GM23338 (cell line): ENCODE measurements around the gene PIBF1. TPM values are rescaled to one million over a fixed set of nuclear protein-coding genes. Genes with fewer than 3 reads are reported as not detected.
"Not testable (repeated sequence)": the region's sequence is repeated elsewhere in the genome, so short reads cannot be mapped to it uniquely, and the experiment has no call there.

Experiments used
- ATAC-seq: fragments of 200-7000 bp; cut with Tn5 transposase; 3 replicates; pipeline ENCODE4 v1.9.1; 2020
- DNase-seq: peaks from one replicate; pipeline ENCODE4 v3.0.0-alpha.2; 2015; ENCODE audit warnings: low spot score
- H2AFZ ChIP-seq: fragments of 200-600 bp; sonication (generic); 2 replicates; pipeline ENCODE4 v1.8.0; 2016; ENCODE audit warnings: antibody characterized with exemption, mild to moderate bottlenecking, moderate library complexity
- H3F3A ChIP-seq: fragments of 200-600 bp; sonication (generic); replicated peaks from 2 replicates; pipeline ENCODE4 v1.8.0; 2017; ENCODE audit warnings: antibody characterized with exemption, mixed run types, low read depth
- H3K27ac ChIP-seq: fragments of 200-600 bp; sonication (generic); 2 replicates; pipeline ENCODE4 v1.6.1; 2016; ENCODE audit warnings: low read depth
- H3K27me3 ChIP-seq: fragments of 200-600 bp; sonication (generic); 2 replicates; pipeline ENCODE4 v1.8.0; 2016; ENCODE audit warnings: mild to moderate bottlenecking, mixed run types, moderate library complexity; ENCODE audit not compliant: insufficient read depth
- H3K36me3 ChIP-seq: fragments of 200-600 bp; sonication (generic); 2 replicates; pipeline ENCODE4 v1.8.0; 2016; ENCODE audit warnings: mild to moderate bottlenecking; ENCODE audit not compliant: insufficient read depth
- H3K4me1 ChIP-seq: fragments of 200-600 bp; sonication (generic); 2 replicates; pipeline ENCODE4 v1.8.0; 2016; ENCODE audit warnings: mild to moderate bottlenecking, moderate library complexity; ENCODE audit not compliant: insufficient read depth
- H3K4me2 ChIP-seq: fragments of 200-600 bp; sonication (generic); 2 replicates; pipeline ENCODE4 v1.7.1; 2017; ENCODE audit warnings: mixed run types
- H3K4me3 ChIP-seq: fragments of 200-600 bp; sonication (generic); 2 replicates; pipeline ENCODE4 v1.6.1; 2016; ENCODE audit warnings: mixed run types
- H3K79me2 ChIP-seq: fragments of 200-600 bp; sonication (generic); replicated peaks from 2 replicates; pipeline ENCODE4 v1.8.0; 2017; ENCODE audit warnings: mild to moderate bottlenecking; ENCODE audit not compliant: insufficient read depth
- H3K9me2 ChIP-seq: fragments of 200-600 bp; sonication (generic); 2 replicates; pipeline ENCODE4 v1.8.0; 2017; ENCODE audit not compliant: insufficient read depth
- H4K20me1 ChIP-seq: fragments of 200-600 bp; sonication (generic); replicated peaks from 2 replicates; pipeline ENCODE4 v1.8.0; 2017; ENCODE audit warnings: mild to moderate bottlenecking; ENCODE audit not compliant: insufficient read depth
- H3K27ac Mint-ChIP-seq: 2 replicates; pipeline ENCODE4 v1.8.0; 2020; ENCODE audit warnings: inconsistent platforms, mild to moderate bottlenecking, moderate library complexity, mixed read lengths
- H3K27me3 Mint-ChIP-seq: 3 replicates; pipeline ENCODE4 v1.8.0; 2022; ENCODE audit warnings: low read depth, mild to moderate bottlenecking, moderate library complexity, mixed read lengths, inconsistent platforms; ENCODE audit not compliant: insufficient read depth, poor library complexity
- H3K36me3 Mint-ChIP-seq: 3 replicates; pipeline ENCODE4 v1.8.0; 2021; ENCODE audit warnings: low read depth, mild to moderate bottlenecking, inconsistent platforms, moderate library complexity, mixed read lengths
- H3K4me1 Mint-ChIP-seq: 3 replicates; pipeline ENCODE4 v1.8.0; 2020; ENCODE audit warnings: mild to moderate bottlenecking, inconsistent platforms, mixed read lengths
- H3K4me3 Mint-ChIP-seq: 3 replicates; pipeline ENCODE4 v1.8.0; 2021; ENCODE audit warnings: moderate library complexity, mild to moderate bottlenecking, inconsistent platforms, mixed read lengths
- H3K9me3 Mint-ChIP-seq: 3 replicates; pipeline ENCODE4 v1.8.0; 2020; ENCODE audit warnings: moderate library complexity, mild to moderate bottlenecking, inconsistent platforms, mixed read lengths
- ETS1 ChIP-seq: IDR thresholded peaks from 2 replicates; pipeline ENCODE4 v1.6.1; 2016; ENCODE audit warnings: antibody characterized with exemption
- EZH2 ChIP-seq: fragments of 200-600 bp; sonication (generic); IDR thresholded peaks from one replicate; pipeline ENCODE4 v1.8.0; 2017; ENCODE audit warnings: antibody characterized with exemption, mild to moderate bottlenecking, low read depth; ENCODE audit not compliant: unreplicated experiment
- EZH2phosphoT487 ChIP-seq: fragments of 200-600 bp; sonication (generic); IDR thresholded peaks from one replicate; pipeline ENCODE4 v1.8.1; 2018; ENCODE audit warnings: antibody characterized with exemption; ENCODE audit not compliant: unreplicated experiment
- JUNB ChIP-seq: IDR thresholded peaks from one replicate; pipeline ENCODE4 v1.6.1; 2016; ENCODE audit warnings: antibody characterized with exemption; ENCODE audit not compliant: unreplicated experiment
- NANOG ChIP-seq: IDR thresholded peaks from 2 replicates; pipeline ENCODE4 v1.6.1; 2016; ENCODE audit warnings: antibody characterized with exemption, borderline replicate concordance
- POLR2AphosphoS5 ChIP-seq: IDR thresholded peaks from 2 replicates; pipeline ENCODE4 v1.6.1; 2016; ENCODE audit warnings: antibody characterized with exemption, low read depth
- REST ChIP-seq: IDR thresholded peaks from one replicate; pipeline ENCODE4 v1.6.1; 2018; ENCODE audit warnings: antibody characterized with exemption; ENCODE audit not compliant: unreplicated experiment
- ZNF114 ChIP-seq: fragments of 250-450 bp; sonication (Bioruptor Pico); IDR thresholded peaks from 2 replicates; pipeline ENCODE4 v1.5.0; 2020; ENCODE audit warnings: mild to moderate bottlenecking, moderate library complexity
- ZNF331 ChIP-seq: fragments of 250-450 bp; sonication (Bioruptor Pico); IDR thresholded peaks from 2 replicates; pipeline ENCODE4 v1.5.0; 2020; ENCODE audit warnings: low read depth, mild to moderate bottlenecking, moderate library complexity
- polyA plus RNA-seq: library from polyadenylated mRNA; unstranded; fragments of >200 nt; fragmentation: Nextera tagmentation; extraction: Ambion mirVana; gene quantifications from 2 replicates; pipeline ENCODE4 v1.2.1, GENCODE V29; 2016
- total RNA-seq: library from RNA; depleted of rRNA; stranded (reverse); fragments of >200 nt; shearing (Covaris generic); gene quantifications from 2 replicates; pipeline ENCODE4 v1.2.3, GENCODE V29; 2014

The PIBF1 gene
- total and polyA plus RNA-seq, 2 experiments from 2014 or later: 14.9 to 22.6 TPM

GRCh38 chr13:72782717-72783116 is 784 bp downstream of the PIBF1 start (continued):
- TF ChIP-seq REST: no peak

GRCh38 chr13:72784679-72785078 is 2.7 kb downstream of the PIBF1 start:
- not testable (repeated sequence) for H3K27me3 Mint-ChIP-seq, H3K9me3 Mint-ChIP-seq, H3K9me2 ChIP-seq, H3F3A ChIP-seq, H3K4me3 Mint-ChIP-seq, H3K4me2 ChIP-seq, H4K20me1 ChIP-seq, H3K36me3 ChIP-seq, ATAC-seq, H3K27me3 ChIP-seq, DNase-seq, H3K4me3 ChIP-seq, H2AFZ ChIP-seq, H3K27ac Mint-ChIP-seq, H3K27ac ChIP-seq
- Mint-ChIP-seq H3K4me1 (peaks cover 12% of the 10 kb centered on the region), H3K36me3 (peaks cover 11% of the 10 kb centered on the region)
- peaks cover 16% of the 10 kb centered on the region; the same call in 1 of the 2 replicates for H3K4me1 ChIP-seq
- peaks cover 63% of the 10 kb centered on the region for H3K79me2 ChIP-seq

- Mint-ChIP-seq H3K9me3 (no peaks in the 10 kb centered on the region), H3K27me3 (no peaks in the 10 kb centered on the region), H3K36me3 (peaks cover 14% of the 10 kb centered on the region), H3K4me1 (no peaks in the 10 kb centered on the region; the same call in 2 of the 3 replicates), H3K4me3 (no peak overlapping the region), H3K27ac (no peak overlapping the region)
- Histone ChIP-seq H3F3A (no peaks in the 10 kb centered on the region), H3K27me3 (no peaks in the 10 kb centered on the region), H3K4me3 (no peak overlapping the region), H2AFZ (no peak overlapping the region), H3K27ac (no peak overlapping the region), H4K20me1 (no peaks in the 10 kb centered on the region; the same call in none of the 2 replicates), H3K79me2 (peaks cover 29% of the 10 kb centered on the region), H3K4me1 (no peaks in the 10 kb centered on the region), H3K4me2 (no peak overlapping the region), H3K9me2 (no peaks in the 10 kb centered on the region), H3K36me3 (peaks cover 7% of the 10 kb centered on the region; the same call in 1 of the 2 replicates)
- DNase-seq: no peak
- ATAC-seq: no peak
- no peak for TF ChIP-seq EZH2phosphoT487
- no peak for TF ChIP-seq ETS1
- TF ChIP-seq JUNB: no peak
- no peak for TF ChIP-seq ZNF114 (CRISPR knock-in tag)
- TF ChIP-seq REST: no peak
- TF ChIP-seq ZNF331 (CRISPR knock-in tag): no peak
- no peak for TF ChIP-seq POLR2AphosphoS5
- no peak for TF ChIP-seq EZH2
- no peak for TF ChIP-seq NANOG
These were observed 6.9 kb downstream of the PIBF1 start for GRCh38 chr13:72788831-72789230.
